HG02884 (cell line): ENCODE measurements around the gene SHISA8.

ENCODE experiments used
- ATAC-seq: cut with Tn5 transposase; IDR thresholded peaks from one replicate; pipeline ENCODE4 v1.9.1; 2021; ENCODE audit warnings: mild to moderate bottlenecking, moderate library complexity; ENCODE audit not compliant: unreplicated experiment

Gene SHISA8

GRCh38 chr22:41862530-41863266 is 52.2 kb downstream of the SHISA8 start:
- peak; percentile 61 for ATAC-seq

- peak; percentile 41 for ATAC-seq
Measured at GRCh38 chr22:41862160-41862529, 52.7 kb downstream of the SHISA8 start.
